B cell (primary cell): ENCODE data around the gene CKAP2L. TPM values are rescaled to one million over a fixed set of nuclear protein-coding genes. Genes with fewer than 3 reads are reported as not detected.

ENCODE experiments used
- ATAC-seq: fragments of 200-7000 bp; cut with Tn5 transposase; one replicate; pipeline ENCODE4 v1.10.0; 2021; ENCODE audit warnings: low read depth, mild to moderate bottlenecking, moderate number of reproducible peaks, moderate library complexity
- CTCF ChIA-PET: fragments of 350-600 bp; sonication (Branson Sonifier 250); formaldehyde crosslinking; loops from one replicate; lab custom pipeline; 2021; ENCODE audit warnings: antibody characterized with exemption, inconsistent platforms; lab: Charles Lee
- POLR2A ChIA-PET: fragments of 350-600 bp; sonication (Branson Sonifier 250); formaldehyde crosslinking; loops from one replicate; lab custom pipeline; 2021; ENCODE audit warnings: antibody characterized with exemption; lab: Charles Lee
- DNase-seq: peaks from one replicate; pipeline ENCODE4 v3.0.0; 2013
- H2AFZ ChIP-seq: 2 replicates; pipeline ENCODE4 v1.6.1; 2012; ENCODE audit warnings: mild to moderate bottlenecking, low read depth, low read length; ENCODE audit not compliant: insufficient read depth, poor library complexity, severe bottlenecking
- H3K27ac ChIP-seq, 2 donors: 1 replicate in 1 of 2; 2 replicates in 1 of 2; pipeline ENCODE4 v1.5.1; 2012 to 2013; ENCODE audit warnings: low read length in 2 of 2, mild to moderate bottlenecking in 2 of 2, moderate library complexity in 1 of 2
- H3K27me3 ChIP-seq, 4 experiments: fragments of 200-600 bp in 1 of 4; sonication (generic) in 1 of 4; replicated peaks in 1 of 4; 1 replicate in 2 of 4; 2 replicates in 2 of 4; pipeline versions ENCODE4 v1.6.1 to v1.7.0; 2013 to 2016; ENCODE audit warnings: low read length in 3 of 4, mild to moderate bottlenecking in 2 of 4, mixed read lengths in 1 of 4, moderate library complexity in 1 of 4; ENCODE audit not compliant: insufficient read depth in 4 of 4, control insufficient read depth in 3 of 4; ENCODE audit errors: control extremely low read depth in 1 of 4
- H3K36me3 ChIP-seq, 2 experiments: replicated peaks in 1 of 2; 1 replicate in 1 of 2; 2 replicates in 1 of 2; pipeline versions ENCODE4 v1.6.1 to v1.7.1; 2013; ENCODE audit warnings: low read length in 1 of 2; ENCODE audit not compliant: insufficient read depth in 2 of 2, control insufficient read depth in 1 of 2; ENCODE audit errors: control extremely low read depth in 1 of 2, extremely low read depth in 1 of 2
- H3K4me1 ChIP-seq, 2 donors: fragments of 200-600 bp in 1 of 2; sonication (generic) in 1 of 2; 1 replicate in 1 of 2; 2 replicates in 1 of 2; pipeline versions ENCODE4 v1.5.1 to v1.6.1; 2013 to 2017; ENCODE audit warnings: low read length in 2 of 2; ENCODE audit not compliant: control insufficient read depth in 2 of 2, insufficient read depth in 2 of 2
- H3K4me2 ChIP-seq: replicated peaks from 2 replicates; pipeline ENCODE3; 2012; ENCODE audit warnings: mild to moderate bottlenecking, low read depth, low read length; ENCODE audit not compliant: poor library complexity, severe bottlenecking
- H3K4me3 ChIP-seq, 5 experiments: fragments of 200-600 bp in 1 of 5; sonication (generic) in 1 of 5; 1 replicate in 3 of 5; 2 replicates in 2 of 5; pipeline versions ENCODE4 v1.5.1 to v1.7.0; 2011 to 2016; ENCODE audit warnings: low read length in 4 of 5, mild to moderate bottlenecking in 4 of 5, low read depth in 2 of 5, control low read depth in 1 of 5, moderate library complexity in 1 of 5; ENCODE audit not compliant: insufficient read depth in 1 of 5; ENCODE audit errors: control extremely low read depth in 1 of 5, extremely low read depth in 1 of 5
- H3K79me2 ChIP-seq: fragments of 200-600 bp; sonication (generic); one replicate; pipeline ENCODE4 v1.6.0; 2016; ENCODE audit warnings: low read length; ENCODE audit not compliant: control insufficient read depth, insufficient read depth
- H3K9ac ChIP-seq: fragments of 200-600 bp; sonication (generic); 2 replicates; pipeline ENCODE4 v1.6.1; 2017; ENCODE audit warnings: mild to moderate bottlenecking, low read length, moderate library complexity
- H3K9me3 ChIP-seq, 3 donors: one replicate each; pipeline versions ENCODE4 v1.6.1 to v1.7.1; 2013; ENCODE audit warnings: low read length in 2 of 3; ENCODE audit not compliant: control insufficient read depth in 2 of 3, insufficient read depth in 1 of 3; ENCODE audit errors: control extremely low read depth in 1 of 3
- H4K20me1 ChIP-seq: 2 replicates; pipeline ENCODE4 v1.6.0; 2012; ENCODE audit warnings: mild to moderate bottlenecking, low read length; ENCODE audit not compliant: insufficient read depth, control insufficient read depth, poor library complexity, severe bottlenecking
- H3K27ac Mint-ChIP-seq: one replicate; pipeline ENCODE4 v1.8.0; 2021; ENCODE audit warnings: mixed read lengths
- H3K27me3 Mint-ChIP-seq: one replicate; pipeline ENCODE4 v1.8.0; 2021; ENCODE audit warnings: mixed read lengths
- H3K4me1 Mint-ChIP-seq: one replicate; pipeline ENCODE4 v1.8.0; 2021; ENCODE audit warnings: mixed read lengths
- H3K4me3 Mint-ChIP-seq: one replicate; pipeline ENCODE4 v1.8.0; 2021; ENCODE audit warnings: mixed read lengths
- H3K9me3 Mint-ChIP-seq: one replicate; pipeline ENCODE4 v1.8.0; 2022; ENCODE audit warnings: mixed read lengths; ENCODE audit not compliant: insufficient read depth
- CTCF ChIP-seq: fragments of 200-600 bp; IDR thresholded peaks from one replicate; pipeline ENCODE4 v1.8.0; 2022; ENCODE audit warnings: antibody characterized with exemption, mild to moderate bottlenecking
- EZH2 ChIP-seq: IDR thresholded peaks from 2 replicates; pipeline ENCODE4 v1.6.1; 2012; ENCODE audit warnings: borderline replicate concordance, low read depth, mild to moderate bottlenecking, moderate library complexity, low read length; ENCODE audit not compliant: insufficient read depth, poor library complexity, severe bottlenecking
- WGBS: methylation state at CpG from one replicate; pipeline ENCODE4 v1.1.5; 2013; ENCODE audit warnings: missing lambda C conversion rate; ENCODE audit not compliant: insufficient coverage; 5-methylcytosine and 5-hydroxymethylcytosine counted together
- intact Hi-C: fragments of 100-400 bp; cut with micrococcal nuclease; formaldehyde crosslinking; loops from one replicate; pipeline ENCODE4 v1.10.0; 2022
- polyA plus RNA-seq: library from polyadenylated mRNA; depleted of rRNA; stranded (reverse); fragments of >200 nt; gene quantifications from 2 replicates; pipeline ENCODE4 v1.2.3, GENCODE V29; 2012
- total RNA-seq, 2 donors: library from RNA; stranded (reverse); fragments of 120-200 nt in 1 of 2; gene quantifications; 1 replicate in 1 of 2; 2 replicates in 1 of 2; pipeline versions ENCODE4 v1.2.3 to v1.2.4, GENCODE V29; 2013 to 2022

The CKAP2L gene
- total and polyA plus RNA-seq, 2 donors (not counting 1 experiment from before 2014, with no cell fraction given), result 0.01 to 0.25 TPM

GRCh38 chr2:112724591-112725525, 39.6 kb downstream of the CKAP2L start:
- POLR2A ChIA-PET, result interaction anchor here (1.5 to 3.8 kb wide), 4 partner anchors 16 to 98 kb away, joined by 4 to 19 read pairs (median 6); partner anchors contain the start of gene SLC20A1
- 75% methylated on average over 21 of the region's 21 CpGs for WGBS
- Histone ChIP-seq H2AFZ (no peak overlapping the region), H3K79me2 (no peaks in the 10 kb centered on the region), H3K4me2 (no peak overlapping the region), H3K4me3 (no peak overlapping the region), H3K27me3 (no peaks in the 10 kb centered on the region), H3K9me3 (no peaks in the 10 kb centered on the region), H4K20me1 (no peaks in the 10 kb centered on the region), H3K36me3 (no peaks in the 10 kb centered on the region), H3K9ac (no peak overlapping the region), H3K27ac (no peak overlapping the region), H3K4me1 (peaks cover 8 to 29% of the 10 kb centered on the region in 2 donors)
- ATAC-seq, result no peak
- peaks cover 17% of the 10 kb centered on the region for H3K4me1 Mint-ChIP-seq
- H3K4me3 Mint-ChIP-seq, result no peak overlapping the region
- CTCF ChIA-PET, result interaction anchor here (0.8 to 19.8 kb wide), 17 partner anchors 9 to 263 kb away, joined by 3 to 496 read pairs (median 4); partner anchors contain the start of gene SLC20A1
- no peaks in the 10 kb centered on the region for H3K27me3 Mint-ChIP-seq
- no peak for DNase-seq
- intact Hi-C loops, result loop anchor here (5.0 to 10.0 kb wide), 2 partner anchors 33 to 670 kb away; partner anchors contain the start of gene TMEM87B
- peak overlapping the region; percentile 20 for H3K27ac Mint-ChIP-seq
- no peak for TF ChIP-seq CTCF
- no peak for TF ChIP-seq EZH2
- H3K9me3 Mint-ChIP-seq, result no peaks in the 10 kb centered on the region
